ENCODE measurements around the gene ENDOU.

Gene ENDOU

DNA sequence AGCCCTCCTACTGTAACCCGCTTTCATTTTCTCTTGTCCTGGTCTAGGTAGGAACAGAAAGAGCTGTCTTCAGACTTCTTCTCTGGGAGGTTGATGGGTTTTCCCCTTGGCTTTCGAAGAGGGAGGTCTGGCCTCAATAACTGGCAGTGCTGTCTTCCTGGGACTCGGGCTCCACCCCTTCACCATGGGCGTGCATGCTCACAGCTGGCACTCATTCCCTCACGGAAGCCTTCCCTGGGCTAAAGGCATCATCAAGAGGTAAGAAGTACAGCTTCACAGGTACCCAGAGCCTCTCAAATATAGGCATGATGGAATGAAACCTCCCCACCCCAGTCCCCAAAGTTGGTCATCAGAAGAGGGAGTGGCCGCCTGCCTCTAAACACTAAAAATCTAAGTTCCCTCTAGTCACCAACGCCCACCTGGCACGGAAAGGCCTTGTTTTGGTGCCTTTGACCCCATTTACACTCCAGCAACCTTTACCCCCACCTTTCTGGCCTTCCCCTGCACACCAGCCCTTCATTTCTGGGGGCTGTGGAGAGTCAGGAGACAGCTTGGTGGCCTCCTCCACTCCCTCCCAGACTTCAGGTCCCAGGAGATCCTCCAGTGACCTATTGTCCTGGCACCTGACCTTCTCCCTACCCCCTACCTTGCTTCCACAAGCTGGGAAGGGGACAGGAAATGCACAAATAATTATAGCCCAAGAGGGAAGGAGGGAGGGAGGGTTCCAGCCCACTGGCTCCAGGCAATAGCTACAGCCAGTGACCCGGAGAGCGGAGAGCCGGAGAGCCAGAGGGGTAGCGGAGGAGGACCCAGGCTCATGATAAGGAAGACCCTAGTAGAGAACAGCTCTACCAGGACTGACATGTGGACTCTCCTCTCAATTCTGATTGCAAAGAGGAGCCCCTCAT is 30.6 kb upstream of the ENDOU start:
- TF ChIP-seq, protein P1, sequence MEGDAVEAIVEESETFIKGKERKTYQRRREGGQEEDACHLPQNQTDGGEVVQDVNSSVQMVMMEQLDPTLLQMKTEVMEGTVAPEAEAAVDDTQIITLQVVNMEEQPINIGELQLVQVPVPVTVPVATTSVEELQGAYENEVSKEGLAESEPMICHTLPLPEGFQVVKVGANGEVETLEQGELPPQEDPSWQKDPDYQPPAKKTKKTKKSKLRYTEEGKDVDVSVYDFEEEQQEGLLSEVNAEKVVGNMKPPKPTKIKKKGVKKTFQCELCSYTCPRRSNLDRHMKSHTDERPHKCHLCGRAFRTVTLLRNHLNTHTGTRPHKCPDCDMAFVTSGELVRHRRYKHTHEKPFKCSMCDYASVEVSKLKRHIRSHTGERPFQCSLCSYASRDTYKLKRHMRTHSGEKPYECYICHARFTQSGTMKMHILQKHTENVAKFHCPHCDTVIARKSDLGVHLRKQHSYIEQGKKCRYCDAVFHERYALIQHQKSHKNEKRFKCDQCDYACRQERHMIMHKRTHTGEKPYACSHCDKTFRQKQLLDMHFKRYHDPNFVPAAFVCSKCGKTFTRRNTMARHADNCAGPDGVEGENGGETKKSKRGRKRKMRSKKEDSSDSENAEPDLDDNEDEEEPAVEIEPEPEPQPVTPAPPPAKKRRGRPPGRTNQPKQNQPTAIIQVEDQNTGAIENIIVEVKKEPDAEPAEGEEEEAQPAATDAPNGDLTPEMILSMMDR (IDR thresholded peaks at IDR 0.05) = no peak
- DNase-seq (ENCODE audit: low spot score) = no peak
- H3K4me3 ChIP-seq = peak overlapping the region; percentile 76
- H3K27ac ChIP-seq = peak overlapping the region in 1 of 2 donors; percentile 90

DNA sequence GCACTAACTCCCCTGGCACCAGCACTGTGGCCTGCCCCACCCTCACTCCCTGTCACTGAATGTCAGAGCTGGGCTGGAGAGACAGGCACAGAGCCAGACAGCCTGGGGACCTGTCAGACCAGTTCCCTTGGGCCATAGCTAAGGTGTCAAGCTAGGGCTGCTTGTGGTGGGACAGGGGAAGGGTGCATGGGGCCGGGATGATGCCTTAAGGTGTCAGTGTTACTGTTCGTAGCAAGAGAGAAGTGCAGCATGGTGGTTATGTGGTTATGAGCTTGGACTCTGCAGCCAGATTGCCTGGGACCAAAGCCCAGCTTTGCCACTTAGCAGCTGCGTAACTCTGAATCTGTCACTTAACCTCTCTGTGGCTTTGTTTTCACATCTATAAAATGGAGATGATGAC is 29.6 kb upstream of the ENDOU start:
- TF ChIP-seq, protein P1 (IDR thresholded peaks at IDR 0.05) = no peak
- DNase-seq (ENCODE audit: low spot score) = no peak
- Histone ChIP-seq H3K27ac (peak overlapping the region in 1 of 2 donors; percentile 90), H3K4me3 (peak overlapping the region; percentile 76)

DNA sequence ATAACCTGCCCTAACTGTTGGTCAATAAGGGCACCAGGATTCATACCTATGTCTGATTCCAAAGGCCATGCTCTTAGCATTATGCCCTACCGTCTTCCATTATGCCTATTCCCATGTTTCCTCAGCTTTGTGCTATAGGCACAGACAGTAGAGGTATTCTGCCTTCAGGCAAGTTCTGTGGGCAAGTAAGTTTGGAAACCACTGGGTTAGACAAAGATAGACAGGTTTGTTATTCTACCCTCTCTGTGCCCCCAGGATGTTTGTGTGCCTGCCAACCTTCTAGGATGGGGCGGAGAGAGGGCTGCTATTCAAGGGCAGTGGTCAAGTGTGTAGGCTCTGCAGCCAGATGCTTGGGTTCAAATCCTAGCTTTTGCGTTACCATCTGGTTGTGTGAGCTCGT is 28.8 kb upstream of the ENDOU start:
- no peak for DNase-seq (ENCODE audit: low spot score)
- TF ChIP-seq, protein P1 (IDR thresholded peaks at IDR 0.05) = no peak
- H3K27ac ChIP-seq = peak overlapping the region; percentile 59 to 90
- peak overlapping the region; percentile 51 for H3K4me3 ChIP-seq

DNA sequence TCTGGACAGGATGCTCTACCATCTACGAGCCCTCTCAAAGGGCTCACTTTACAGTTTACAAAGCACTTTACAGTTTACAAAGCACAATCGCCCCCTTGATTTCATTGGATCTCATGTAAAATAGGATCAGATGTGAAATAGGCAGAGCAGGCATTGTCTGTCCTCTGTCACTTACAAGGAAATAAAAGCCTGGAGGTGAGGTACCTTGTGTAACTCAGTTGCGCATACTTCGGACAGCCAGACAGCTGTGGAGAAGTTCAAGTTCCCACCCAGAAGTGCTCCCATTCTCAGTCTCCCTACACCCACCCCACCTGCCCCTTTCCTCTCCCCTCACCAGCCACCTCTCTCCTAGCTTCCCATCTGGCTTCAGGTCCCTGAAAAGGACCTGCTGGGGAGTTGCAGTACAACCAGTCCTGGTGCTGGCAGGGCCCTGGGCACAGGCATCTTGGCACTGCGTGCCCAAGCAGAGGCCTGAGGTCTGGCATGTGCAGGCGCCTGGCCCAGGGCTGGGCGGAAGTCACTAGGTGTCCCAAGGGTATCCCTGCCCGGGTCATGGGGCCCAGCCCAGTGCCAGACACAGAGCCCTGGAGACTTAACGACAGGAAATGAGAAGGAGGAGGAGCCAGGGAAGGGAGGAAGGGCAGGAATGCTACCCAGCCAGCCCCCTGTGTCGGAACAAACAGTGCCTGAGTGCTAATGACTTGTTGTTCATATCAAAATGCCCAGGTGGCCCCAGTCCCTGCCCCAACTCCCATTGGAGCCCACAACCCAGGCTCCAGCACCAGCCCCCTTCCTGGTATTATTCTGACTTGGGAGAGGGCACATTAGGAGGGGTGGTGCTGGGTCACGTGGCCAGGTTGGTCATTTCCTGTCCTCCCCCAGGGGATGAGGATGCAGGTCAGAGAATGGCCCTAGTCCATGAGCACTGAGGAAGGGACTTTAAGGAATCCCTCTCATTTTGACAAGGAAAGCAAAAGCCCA is 28.0 kb upstream of the ENDOU start:
- peak overlapping the region; percentile 51 for H3K4me3 ChIP-seq
- TF ChIP-seq, protein P1 (IDR thresholded peaks at IDR 0.05) = no peak
- peak; percentile 96 for DNase-seq (ENCODE audit: low spot score)
- H3K27ac ChIP-seq = peak overlapping the region; percentile 59 to 90

DNA sequence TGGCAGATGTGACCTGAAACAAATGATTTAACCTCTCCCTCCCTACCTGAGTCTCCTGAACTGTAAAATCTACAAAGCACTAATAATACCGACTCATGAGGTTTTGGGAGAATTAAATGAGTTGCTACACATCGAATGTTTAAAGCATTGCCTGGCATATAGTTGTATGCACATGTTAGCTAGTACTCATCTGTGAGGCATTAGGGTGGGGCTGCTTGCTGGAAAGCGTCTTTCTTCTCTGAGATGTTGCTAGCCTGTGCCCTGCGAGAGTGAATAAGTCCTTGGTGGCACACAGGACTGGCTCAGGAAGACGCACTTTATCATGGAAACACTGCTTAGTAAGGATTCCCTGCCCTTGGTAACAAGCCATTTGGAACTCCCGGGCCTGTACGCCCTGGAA is 27.3 kb upstream of the ENDOU start:
- no peak for DNase-seq (ENCODE audit: low spot score)
- peak overlapping the region; percentile 59 to 90 for H3K27ac ChIP-seq
- H3K4me3 ChIP-seq = peak overlapping the region; percentile 51
- TF ChIP-seq, protein P1 (IDR thresholded peaks at IDR 0.05) = no peak

DNA sequence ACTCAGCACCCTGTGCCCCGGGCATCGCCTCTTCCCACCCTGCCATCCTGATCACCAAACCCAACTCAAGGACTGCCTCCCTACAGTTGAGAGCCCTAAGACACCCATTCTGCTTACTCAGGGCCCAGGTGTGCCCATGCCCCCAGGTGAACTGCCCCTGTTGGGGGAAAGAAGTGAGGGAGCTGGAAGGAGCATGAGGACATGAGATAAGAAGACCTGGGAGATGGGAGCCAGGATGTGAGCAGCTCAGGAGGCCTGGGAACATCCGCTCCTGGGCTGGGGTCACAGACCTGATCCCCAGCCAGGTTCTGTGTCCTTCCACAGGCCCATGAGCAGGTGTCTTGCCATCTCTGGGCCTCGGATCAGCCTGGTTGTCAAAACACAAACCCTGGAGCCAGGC is 26.8 kb upstream of the ENDOU start:
- DNase-seq (ENCODE audit: low spot score) = no peak
- Histone ChIP-seq H3K4me3 (no peak overlapping the region), H3K27ac (peak overlapping the region; percentile 59 to 90)
- TF ChIP-seq, protein P1 (IDR thresholded peaks at IDR 0.05) = no peak

Data from coronary artery (tissue), 2 donors.